Activated CD8-positive, alpha-beta memory T cell treated with anti-CD3 and anti-CD28 coated beads, Interleukin-2, amount 50 U/mL, for 24 hours (primary cell): ENCODE results near the gene COL9A1.

Experiments used
- DNase-seq: peaks from one replicate; pipeline ENCODE4 v3.0.0-alpha.2; 2020; ENCODE audit errors: extremely low read depth

The COL9A1 gene

GRCh38 chr6:70289299-70289698 is 13.6 kb downstream of the COL9A1 start:
- no peak for DNase-seq

DNA sequence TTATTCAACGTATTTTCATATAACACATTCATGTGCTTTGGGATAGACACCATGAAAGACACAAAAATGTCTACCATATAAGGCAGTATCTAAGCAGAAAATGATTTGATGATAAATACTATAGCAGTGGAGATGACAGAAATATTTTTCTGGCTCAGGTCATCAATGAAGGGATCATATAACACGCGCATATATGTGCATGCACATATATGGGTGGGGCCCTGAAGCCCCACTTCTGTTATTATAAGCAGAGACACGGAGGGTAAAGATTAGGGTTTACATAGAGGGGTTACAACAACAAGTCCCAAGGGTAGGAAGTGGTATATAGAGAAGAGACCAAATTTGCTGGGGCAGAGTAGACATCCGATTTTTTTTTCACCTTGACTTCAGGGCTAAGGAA is 16.0 kb downstream of the COL9A1 start:
- no peak for DNase-seq

DNA sequence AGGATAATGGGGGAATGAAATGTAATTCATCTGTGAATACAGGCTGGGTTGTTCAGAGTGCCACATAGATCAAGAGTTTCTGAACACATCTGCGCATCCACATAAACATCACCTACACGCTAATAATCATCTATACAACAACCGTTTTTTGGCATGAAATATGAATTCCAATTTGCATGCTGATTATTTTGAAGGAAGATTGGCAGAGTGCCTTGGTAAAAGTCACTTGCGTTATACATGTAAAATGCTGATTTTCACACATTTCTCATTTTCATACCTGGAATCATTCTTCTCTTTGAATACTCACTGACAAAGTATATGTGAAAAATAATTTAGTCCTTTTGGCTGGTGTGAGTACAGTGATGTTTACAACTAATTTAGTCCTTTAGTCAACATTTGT is 17.7 kb downstream of the COL9A1 start:
- DNase-seq: no peak

DNA sequence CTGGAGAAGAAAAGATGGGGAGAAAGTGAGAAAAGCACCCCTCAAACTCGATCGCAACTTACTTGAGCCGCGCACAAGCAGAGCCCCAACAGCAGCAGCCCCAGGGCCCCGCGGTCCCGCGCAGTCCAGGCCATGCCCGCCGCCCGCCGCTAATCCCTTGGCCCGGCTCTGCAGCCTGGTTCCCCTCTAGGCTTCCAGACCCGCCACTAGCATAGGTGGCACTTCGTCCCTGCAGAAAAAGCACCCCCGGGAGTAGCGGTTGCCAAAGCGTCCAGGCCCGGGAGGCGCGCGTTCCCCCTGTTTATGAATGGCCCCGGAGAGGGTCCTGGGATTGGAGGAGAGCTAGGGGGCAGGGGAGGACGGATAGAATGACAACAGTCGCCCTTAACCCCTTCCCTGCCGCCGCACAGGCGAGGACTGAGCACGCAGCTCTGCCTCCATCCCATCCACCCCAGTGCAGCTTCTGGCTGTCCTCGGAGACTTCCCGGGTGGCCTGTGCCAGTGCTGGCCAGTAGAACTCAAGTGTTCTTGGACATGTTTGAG is 19.9 kb downstream of the COL9A1 start:
- DNase-seq: no peak

DNA sequence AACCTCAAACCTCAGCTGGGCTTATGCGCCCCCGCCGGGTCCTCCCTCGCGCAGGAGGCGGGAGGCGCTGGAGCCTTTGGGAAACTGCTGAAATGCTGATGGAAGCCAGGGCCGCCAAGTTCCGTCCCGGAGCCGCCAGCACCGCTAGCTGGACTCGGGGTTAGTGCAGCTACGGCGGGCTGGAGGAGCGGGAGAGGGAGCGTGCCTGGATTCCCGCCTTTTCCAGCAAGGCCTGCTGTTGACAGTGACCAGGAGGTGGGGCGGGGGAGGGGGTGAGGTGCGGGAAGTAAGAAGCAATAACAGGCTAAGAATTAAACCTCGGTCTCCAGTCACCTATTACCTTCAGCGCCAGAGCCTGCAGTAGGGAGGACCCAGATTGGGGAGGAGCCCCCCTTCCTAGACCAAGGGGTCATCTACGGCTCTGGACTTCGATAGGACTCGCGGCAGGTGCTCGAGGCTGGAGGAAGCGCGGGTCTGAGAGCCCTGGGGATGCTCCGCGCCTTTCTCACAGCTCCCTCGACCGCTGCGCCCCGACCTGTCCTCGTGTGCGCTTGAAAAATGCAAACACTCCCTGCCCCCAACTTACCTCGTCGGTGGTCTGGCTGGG is 20.5 kb downstream of the COL9A1 start:
- DNase-seq: no peak

DNA sequence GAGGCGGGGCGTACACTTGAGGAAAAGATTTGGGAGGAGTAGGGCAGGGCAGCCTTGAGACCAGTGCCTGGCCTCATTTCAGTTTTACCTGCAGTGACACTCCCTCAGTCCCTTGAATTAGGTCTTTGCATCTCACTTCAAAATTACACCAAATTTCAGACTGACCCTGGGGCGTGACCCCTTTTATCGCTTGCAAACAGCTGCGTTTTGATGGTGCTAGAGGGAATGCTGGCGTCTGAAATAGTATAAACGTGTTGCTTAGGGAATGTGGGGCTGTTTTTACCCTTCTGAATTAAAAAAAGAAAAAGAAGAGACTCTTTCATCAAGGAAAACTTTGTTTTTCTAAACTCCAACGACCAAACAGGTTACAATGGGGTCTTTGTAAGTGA is 21.0 kb downstream of the COL9A1 start:
- no peak for DNase-seq

DNA sequence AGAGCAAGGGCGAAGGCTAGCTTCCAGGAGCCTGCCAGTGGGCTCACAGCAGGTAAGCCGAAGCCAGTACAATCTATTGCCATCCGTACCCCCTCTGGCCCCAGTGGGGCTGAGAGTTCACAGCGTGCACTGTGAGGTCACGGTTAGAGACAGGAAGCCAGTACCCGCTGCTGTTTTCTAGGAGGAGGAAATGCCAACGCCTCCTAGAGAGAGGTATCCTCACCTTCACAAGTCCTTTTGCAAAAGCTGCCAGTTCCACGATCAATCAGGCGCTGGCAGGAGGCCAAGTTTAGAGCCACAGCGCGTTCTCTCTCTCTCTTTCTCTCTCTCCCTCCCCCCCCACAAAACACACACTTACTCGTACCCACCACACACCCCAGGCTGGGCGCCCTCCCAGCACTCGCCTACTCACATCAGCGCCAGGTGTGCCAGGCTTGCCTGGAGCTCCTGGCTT is 22.5 kb downstream of the COL9A1 start:
- DNase-seq: no peak

DNA sequence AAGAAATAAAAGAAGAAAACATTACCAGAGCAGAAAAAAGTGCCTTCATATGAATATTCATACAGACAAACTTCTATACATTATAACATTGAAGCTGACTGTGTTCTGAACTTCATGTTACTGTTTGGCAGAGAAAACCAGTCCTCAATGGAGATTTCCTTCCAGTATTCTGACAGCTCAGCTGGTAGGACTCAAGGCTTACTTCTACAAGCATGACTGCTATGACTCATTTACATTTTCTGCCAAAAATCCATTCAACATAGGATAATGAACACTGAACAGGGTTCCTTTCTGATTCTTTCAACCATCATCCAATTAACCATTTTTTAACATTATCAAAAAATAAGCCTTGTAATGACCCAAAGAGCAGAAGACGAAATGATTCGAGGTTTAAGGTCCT is 25.4 kb downstream of the COL9A1 start:
- DNase-seq: no peak

- no peak for DNase-seq
Measured at GRCh38 chr6:70274338-70274737, 28.5 kb downstream of the COL9A1 start.

GRCh38 chr6:70272071-70272470 is 30.8 kb downstream of the COL9A1 start:
- DNase-seq: no peak

- no peak for DNase-seq
Measured at GRCh38 chr6:70270287-70271005, 32.4 kb downstream of the COL9A1 start.

DNA sequence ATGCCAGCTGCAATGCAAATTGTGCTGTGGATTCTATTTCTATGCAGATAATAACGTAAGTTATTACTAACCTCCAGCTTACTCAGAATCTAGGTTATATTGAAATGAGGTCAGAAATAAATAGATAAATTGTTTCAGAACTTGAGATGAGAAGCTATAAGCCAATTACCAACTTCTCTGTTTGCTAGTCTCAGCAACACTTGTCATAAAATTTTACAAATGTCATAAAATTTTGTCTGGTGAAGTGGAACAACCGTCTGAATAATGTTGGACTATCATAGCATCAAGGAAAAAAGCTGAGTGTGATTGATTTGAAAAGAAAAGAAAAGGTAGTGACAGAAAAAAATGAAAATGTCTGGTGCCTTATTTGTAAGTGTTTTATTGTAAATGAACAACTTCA is 36.7 kb downstream of the COL9A1 start:
- no peak for DNase-seq

DNA sequence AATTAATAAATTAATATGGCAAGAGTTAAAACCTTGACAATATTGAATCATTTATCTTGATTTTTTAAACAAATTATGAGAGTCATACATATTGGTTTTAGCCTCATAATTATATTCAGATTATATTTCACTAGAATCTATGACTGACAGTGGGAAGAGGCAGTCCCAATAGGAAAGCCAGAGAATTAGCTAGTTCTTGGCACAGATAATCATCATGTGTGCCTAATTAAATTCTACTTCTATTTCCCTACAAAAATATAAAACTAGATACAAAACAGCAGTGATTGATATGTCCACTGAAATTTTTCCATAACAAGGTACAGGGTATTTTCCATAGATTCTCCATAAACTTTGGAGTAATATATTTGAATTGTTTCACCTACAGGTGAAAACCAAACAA is 38.6 kb downstream of the COL9A1 start:
- no peak for DNase-seq

DNA sequence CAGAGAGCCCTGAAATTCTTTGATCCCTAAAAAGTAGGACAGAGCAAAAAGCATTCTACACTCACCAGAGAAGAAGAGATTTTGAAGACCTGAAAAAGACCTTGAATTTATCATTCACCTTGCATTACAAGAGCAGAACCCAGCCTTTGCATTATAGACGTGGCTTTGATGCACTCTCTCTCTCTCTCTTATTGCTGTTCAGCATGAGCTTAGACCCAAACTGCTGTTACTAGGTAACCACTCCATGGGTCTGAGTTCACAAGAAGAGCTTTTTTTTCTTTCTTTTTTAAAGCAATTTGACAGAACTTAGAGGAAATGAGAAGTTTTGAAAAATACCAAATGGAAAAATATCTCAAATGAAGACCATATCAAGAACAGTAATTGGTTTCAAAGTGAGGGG is 44.4 kb downstream of the COL9A1 start:
- DNase-seq: no peak

- no peak for DNase-seq
Measured at GRCh38 chr6:70257768-70258273, 45.1 kb downstream of the COL9A1 start.

- no peak for DNase-seq
Measured at GRCh38 chr6:70254784-70255183, 48.1 kb downstream of the COL9A1 start.

DNA sequence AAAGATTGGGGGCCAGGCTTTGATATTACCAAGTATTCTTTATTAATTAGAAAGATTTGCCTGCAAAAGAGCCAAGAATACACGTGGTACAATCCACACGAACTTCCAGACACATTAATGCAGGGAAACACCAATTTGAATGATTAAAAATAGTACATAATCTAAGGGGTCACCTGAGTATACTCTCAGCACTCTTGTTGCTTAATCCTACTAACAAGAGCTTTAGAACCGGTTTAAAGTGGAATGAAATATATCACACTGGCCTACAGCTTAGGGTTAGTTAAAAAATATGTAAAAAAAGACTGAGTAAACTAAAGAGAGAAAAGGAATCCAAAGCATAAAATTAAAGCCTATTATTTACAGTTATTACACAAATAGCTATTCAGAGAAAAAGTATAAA is 49.0 kb downstream of the COL9A1 start:
- no peak for DNase-seq

DNA sequence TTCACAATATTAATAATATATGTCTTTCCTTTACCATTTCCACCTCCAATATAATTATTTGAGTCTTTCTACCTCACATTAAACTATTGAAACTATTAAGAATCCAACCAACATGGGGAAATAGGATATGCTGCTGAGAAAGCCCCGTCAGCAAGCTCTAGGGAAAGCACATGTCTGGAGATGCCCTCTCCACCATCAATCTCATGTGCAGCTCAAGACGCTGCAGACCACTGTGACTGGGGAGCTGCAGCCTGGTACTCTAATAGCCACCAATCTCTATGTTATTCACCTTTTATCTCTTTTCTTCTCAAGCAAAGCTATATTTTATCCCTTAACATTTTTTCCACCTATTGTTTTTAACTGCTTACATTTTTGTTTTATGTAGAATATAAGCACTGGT is 50.3 kb downstream of the COL9A1 start:
- no peak for DNase-seq

- DNase-seq: no peak
Measured at GRCh38 chr6:70246118-70246517, 56.8 kb downstream of the COL9A1 start.

- no peak for DNase-seq
Measured at GRCh38 chr6:70241991-70242420, 60.9 kb downstream of the COL9A1 start.

GRCh38 chr6:70241031-70241430 is 61.9 kb downstream of the COL9A1 start:
- DNase-seq: no peak

GRCh38 chr6:70236343-70236742 is 66.5 kb downstream of the COL9A1 start:
- DNase-seq: no peak

- no peak for DNase-seq
Measured at GRCh38 chr6:70234561-70235236, 68.2 kb downstream of the COL9A1 start.
